Effector CD4-positive, alpha-beta T cell (primary cell): ENCODE measurements around the gene CMSS1.

Experiments used
- DNase-seq: peaks from one replicate; pipeline ENCODE4 v3.0.0-alpha.2; 2020

Gene CMSS1

GRCh38 chr3:99961756-99962515 lies 144.3 kb downstream of the CMSS1 start:
- DNase-seq = no peak

- DNase-seq = no peak
These were observed 145.0 kb downstream of the CMSS1 start for GRCh38 chr3:99962703-99963102.

- DNase-seq = no peak
These were observed 147.4 kb downstream of the CMSS1 start for GRCh38 chr3:99965077-99965476.

GRCh38 chr3:99965681-99966408 lies 148.2 kb downstream of the CMSS1 start:
- DNase-seq = no peak

- DNase-seq = no peak
These were observed 149.2 kb downstream of the CMSS1 start for GRCh38 chr3:99966662-99967416.

- DNase-seq = no peak
These were observed 150.1 kb downstream of the CMSS1 start for GRCh38 chr3:99967796-99968195.

GRCh38 chr3:99969136-99969535 lies 151.5 kb downstream of the CMSS1 start:
- DNase-seq = no peak

GRCh38 chr3:99970198-99970597 lies 152.5 kb downstream of the CMSS1 start:
- DNase-seq = no peak

GRCh38 chr3:99971761-99972160 lies 154.1 kb downstream of the CMSS1 start:
- DNase-seq = no peak

GRCh38 chr3:99972380-99973104 lies 154.9 kb downstream of the CMSS1 start:
- DNase-seq = no peak

- no peak for DNase-seq
These were observed 157.3 kb downstream of the CMSS1 start for GRCh38 chr3:99974989-99975388.

GRCh38 chr3:99976584-99976983 lies 158.9 kb downstream of the CMSS1 start:
- no peak for DNase-seq

GRCh38 chr3:99978221-99978620 lies 160.6 kb downstream of the CMSS1 start:
- no peak for DNase-seq

GRCh38 chr3:99980606-99981005 lies 162.9 kb downstream of the CMSS1 start:
- DNase-seq = no peak

GRCh38 chr3:99981138-99981537 lies 163.5 kb downstream of the CMSS1 start:
- no peak for DNase-seq

GRCh38 chr3:99982650-99983049 lies 165.0 kb downstream of the CMSS1 start:
- no peak for DNase-seq

- DNase-seq = no peak
These were observed 166.5 kb downstream of the CMSS1 start for GRCh38 chr3:99984139-99984538.

GRCh38 chr3:99984668-99985067 lies 167.0 kb downstream of the CMSS1 start:
- DNase-seq = no peak

GRCh38 chr3:99990179-99990578 lies 172.5 kb downstream of the CMSS1 start:
- no peak for DNase-seq

GRCh38 chr3:99997293-99997692 lies 179.6 kb downstream of the CMSS1 start:
- no peak for DNase-seq

- DNase-seq = no peak
These were observed 181.9 kb downstream of the CMSS1 start for GRCh38 chr3:99999536-99999935.

GRCh38 chr3:100001083-100001482 lies 183.4 kb downstream of the CMSS1 start:
- no peak for DNase-seq
